Endothelial cell of umbilical vein (primary cell): ENCODE data around the gene C5AR1. TPM values are rescaled to one million over a fixed set of nuclear protein-coding genes. Genes with fewer than 3 reads are reported as not detected.
A peak's percentile ranks its signal among the peaks of the same experiment; 100 is the strongest.
"Not testable (repeated sequence)": the region's sequence is repeated elsewhere in the genome, so short reads cannot be mapped to it uniquely, and the experiment has no call there.

Source experiments
- BruUV-seq: library from RNA; stranded (reverse); fragments of 400-500 nt; replicated peaks from 2 replicates; lab custom pipeline; 2021; lab: Mats Ljungman, UMichigan
- CTCF ChIA-PET: fragments of 300-600, 350-600 bp; sonication (Branson Sonifier 250); formaldehyde crosslinking; loops from one replicate; lab custom pipeline; 2021; ENCODE audit warnings: antibody characterized with exemption, inconsistent platforms; lab: Charles Lee
- POLR2A ChIA-PET: fragments of 300-600, 350-600 bp; sonication (Branson Sonifier 250); formaldehyde crosslinking; loops from one replicate; lab custom pipeline; 2021; ENCODE audit warnings: antibody characterized with exemption, inconsistent platforms; lab: Charles Lee
- DNase-seq: peaks from one replicate; pipeline ENCODE4 v3.0.0-alpha.2; 2011; ENCODE audit warnings: low read depth, low spot score
- FAIRE-seq: peaks from 2 replicates; lab custom pipeline; 2011; peaks lifted over from hg19 to GRCh38; lab: Jason Lieb, UNC
- H2AFZ ChIP-seq: 2 replicates; pipeline ENCODE4 v1.6.0; 2012; ENCODE audit warnings: low read depth, low read length, control low read depth, inconsistent platforms
- H3K27ac ChIP-seq: 2 replicates; pipeline ENCODE4 v1.5.1; 2011; ENCODE audit warnings: low read depth, mild to moderate bottlenecking, control low read depth, low read length, moderate library complexity; ENCODE audit not compliant: insufficient read depth
- H3K27me3 ChIP-seq, 2 experiments: 2 replicates each; pipeline versions ENCODE4 v1.6.0 to v1.6.1; 2011; ENCODE audit warnings: low read length in 2 of 2, mixed read lengths in 1 of 2; ENCODE audit not compliant: control insufficient read depth in 2 of 2, insufficient read depth in 2 of 2
- H3K36me3 ChIP-seq, 2 experiments: 2 replicates in 1 of 2; 3 replicates in 1 of 2; pipeline ENCODE4 v1.5.1; 2011; ENCODE audit warnings: low read length in 2 of 2, mild to moderate bottlenecking in 1 of 2, moderate library complexity in 1 of 2; ENCODE audit not compliant: control insufficient read depth in 2 of 2, insufficient read depth in 2 of 2; ENCODE audit errors: extremely low read depth in 1 of 2
- H3K4me1 ChIP-seq: 3 replicates; pipeline ENCODE4 v1.5.1; 2011; ENCODE audit warnings: mild to moderate bottlenecking, low read length; ENCODE audit not compliant: control insufficient read depth, insufficient read depth; ENCODE audit errors: extremely low read depth
- H3K4me2 ChIP-seq: 2 replicates; pipeline ENCODE4 v1.6.1; 2011; ENCODE audit warnings: low read length, control low read depth, mixed read lengths; ENCODE audit not compliant: insufficient read depth
- H3K4me3 ChIP-seq, 3 experiments: fragments of 200-600 bp in 1 of 3; sonication (generic), shearing (Covaris generic) in 1 of 3; replicated peaks in 1 of 3; 2 replicates each; pipeline ENCODE4 v1.5.1; 2011 to 2016; ENCODE audit warnings: control low read depth in 3 of 3, low read length in 3 of 3, mild to moderate bottlenecking in 2 of 3, inconsistent platforms in 1 of 3, low read depth in 1 of 3, moderate library complexity in 1 of 3; ENCODE audit not compliant: insufficient read depth in 1 of 3
- H3K79me2 ChIP-seq: 2 replicates; pipeline ENCODE4 v1.6.0; 2012; ENCODE audit warnings: low read length, inconsistent platforms; ENCODE audit not compliant: control insufficient read depth, insufficient read depth
- H3K9ac ChIP-seq: replicated peaks from 2 replicates; pipeline ENCODE3; 2011; ENCODE audit warnings: low read length, control low read depth; ENCODE audit not compliant: insufficient read depth; ENCODE audit errors: extremely low read depth
- H3K9me1 ChIP-seq: replicated peaks from 3 replicates; pipeline ENCODE4 v1.6.0; 2011; ENCODE audit warnings: mild to moderate bottlenecking, low read length; ENCODE audit not compliant: control insufficient read depth, insufficient read depth; ENCODE audit errors: extremely low read depth
- H3K9me3 ChIP-seq: replicated peaks from 2 replicates; pipeline ENCODE4 v1.5.1; 2012; ENCODE audit warnings: low read length, inconsistent platforms; ENCODE audit not compliant: control insufficient read depth, insufficient read depth
- H4K20me1 ChIP-seq: replicated peaks from 2 replicates; pipeline ENCODE3; 2011; ENCODE audit warnings: mild to moderate bottlenecking, low read length; ENCODE audit not compliant: control insufficient read depth, insufficient read depth; ENCODE audit errors: extremely low read depth
- EZH2 ChIP-seq: IDR thresholded peaks from 2 replicates; pipeline ENCODE4 v1.6.1; 2012; ENCODE audit warnings: borderline replicate concordance, low read depth, mild to moderate bottlenecking, moderate library complexity, low read length, inconsistent platforms; ENCODE audit not compliant: severe bottlenecking
- FOS ChIP-seq: IDR thresholded peaks from 2 replicates; pipeline ENCODE4 v1.6.1; 2011; ENCODE audit warnings: mild to moderate bottlenecking, low read length, moderate library complexity, borderline replicate concordance; ENCODE audit not compliant: insufficient read depth
- GATA2 ChIP-seq: IDR thresholded peaks from 2 replicates; pipeline ENCODE4 v1.7.0; 2011; ENCODE audit warnings: low read depth, mild to moderate bottlenecking, moderate library complexity, mixed read lengths, low read length; ENCODE audit not compliant: insufficient read length, insufficient read depth
- JUN ChIP-seq: IDR thresholded peaks from 2 replicates; pipeline ENCODE4 v1.6.1; 2011; ENCODE audit warnings: borderline replicate concordance, low read depth; ENCODE audit not compliant: insufficient read length, insufficient read depth
- MAX ChIP-seq: IDR thresholded peaks from 2 replicates; pipeline ENCODE4 v1.6.1; 2011; ENCODE audit not compliant: insufficient read depth, insufficient read length
- MYC ChIP-seq: IDR thresholded peaks from one replicate; pipeline ENCODE4 v1.6.1; 2011; ENCODE audit warnings: mild to moderate bottlenecking, low read depth, low read length
- POLR2A ChIP-seq: IDR thresholded peaks from 2 replicates; pipeline ENCODE4 v1.6.1; 2012; ENCODE audit warnings: low read depth, mild to moderate bottlenecking, control low read depth, low read length
- POLR2AphosphoS5 ChIP-seq: IDR thresholded peaks from 2 replicates; pipeline ENCODE4 v1.6.1; 2012; ENCODE audit warnings: low read depth, mild to moderate bottlenecking, control low read depth, low read length, moderate library complexity; ENCODE audit not compliant: insufficient read depth
- dilution Hi-C: fragments of 300-500 bp; cut with MboI; formaldehyde crosslinking; loops from one replicate; pipeline ENCODE4 v1.15.0; 2019; ENCODE audit warnings: low sequenced_read_pairs; ENCODE audit not compliant: extremely low pct_ligation_motif_present
- intact Hi-C: fragments of 100-400 bp; cut with micrococcal nuclease; formaldehyde crosslinking; loops from one replicate; pipeline ENCODE4 v1.10.0; 2022
- polyA plus RNA-seq, 4 experiments: library from polyadenylated mRNA; depleted of rRNA in 3 of 4; stranded (reverse) in 3 of 4; unstranded in 1 of 4; fragments of >200 nt; gene quantifications; 2 replicates each; pipeline versions ENCODE4 v1.2.1 to v1.2.3, GENCODE V29; 2011 to 2012; ENCODE audit warnings: missing spikeins in 1 of 4
- total RNA-seq: library from RNA; stranded (reverse); gene quantifications from 2 replicates; pipeline ENCODE4 v1.2.3, GENCODE V29; 2021
- TF ChIP-seq, protein P1 (sequence below), 2 donors: IDR thresholded peaks; 1 replicate in 1 of 2; 2 replicates in 1 of 2; pipeline ENCODE4 v1.5.1; 2011; ENCODE audit warnings: low read length in 2 of 2, mild to moderate bottlenecking in 2 of 2, moderate library complexity in 2 of 2, control low read depth in 1 of 2, inconsistent platforms in 1 of 2, low read depth in 1 of 2; ENCODE audit not compliant: insufficient read depth in 1 of 2; ENCODE audit errors: extremely low read depth in 1 of 2

The C5AR1 gene
- total and polyA plus RNA-seq, 2 donors (not counting 3 experiments of a cell fraction or from before 2014, with no cell fraction given), result 0.11 to 0.49 TPM

DNA sequence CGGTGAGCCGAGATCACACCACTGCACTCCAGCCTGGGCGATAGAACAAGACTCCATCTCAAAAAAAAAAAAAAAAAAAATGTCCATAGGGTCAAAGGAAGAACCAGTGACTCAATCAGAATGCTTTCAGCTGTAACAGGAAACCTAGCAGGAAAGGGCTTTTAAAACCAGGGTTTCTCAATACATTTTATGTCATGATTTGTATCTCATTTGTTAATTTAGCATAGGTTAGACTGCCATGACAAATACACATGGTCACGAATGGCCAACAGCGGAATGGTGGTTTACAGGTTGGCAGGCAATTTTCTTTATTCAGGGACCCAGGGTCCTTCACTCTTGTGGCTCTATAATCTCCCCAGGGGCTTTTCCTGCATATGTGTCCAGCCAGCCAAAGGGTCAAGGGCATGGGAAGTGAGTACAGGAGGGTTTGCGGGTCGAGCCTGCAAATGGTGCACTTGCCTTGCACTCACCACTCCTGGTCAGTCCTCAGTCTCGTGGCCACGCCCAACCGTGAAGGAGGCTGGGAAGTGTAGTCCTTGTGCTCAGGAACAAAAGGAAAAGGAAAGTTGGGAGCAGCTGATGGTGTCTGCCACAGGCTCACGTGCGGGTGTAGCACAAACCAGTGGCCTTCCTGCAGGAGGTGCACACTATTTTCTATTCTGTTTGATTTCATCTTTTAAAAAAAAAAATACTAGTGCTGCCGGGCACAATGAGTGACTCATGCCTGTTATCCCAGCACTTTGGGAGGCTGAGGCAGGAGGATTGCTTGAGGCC is 54.3 kb downstream of the C5AR1 start:
- DNase-seq, result peak; percentile 85
- no TSS peak for BruUV-seq
- peaks cover 19% of the 10 kb centered on the region for H3K4me1 ChIP-seq
- peak; percentile 88 for FAIRE-seq
- no peaks in the 10 kb centered on the region for H3K9me1 ChIP-seq
- H4K20me1 ChIP-seq, result no peaks in the 10 kb centered on the region
- intact Hi-C loops, result loop anchor here (1.0 kb wide), 1 partner anchor 15 kb away; the partner anchor contains the start of gene DHX34
- H3K9ac ChIP-seq, result no peak overlapping the region
- H3K27ac ChIP-seq, result peak overlapping the region; percentile 64
- POLR2A ChIA-PET, result no interaction called here
- CTCF ChIA-PET, result interaction anchor here (0.6 to 2.3 kb wide), 3 partner anchors 15 to 270 kb away, joined by 3 to 11 read pairs (median 5); partner anchors contain the start of gene DHX34
- no peaks in the 10 kb centered on the region for H3K79me2 ChIP-seq
- no peaks in the 10 kb centered on the region for H3K27me3 ChIP-seq
- H3K4me3 ChIP-seq, result no peak overlapping the region
- no peaks in the 10 kb centered on the region for H3K9me3 ChIP-seq
- dilution Hi-C loops, result no loop called here
- TF ChIP-seq POLR2A (no peak), JUN (peak; percentile 13), MAX (peak; percentile 52), FOS (peak; percentile 68), POLR2AphosphoS5 (no peak), MYC (peak; percentile 62), GATA2 (peak; percentile 11), EZH2 (no peak)
- TF ChIP-seq, protein P1, sequence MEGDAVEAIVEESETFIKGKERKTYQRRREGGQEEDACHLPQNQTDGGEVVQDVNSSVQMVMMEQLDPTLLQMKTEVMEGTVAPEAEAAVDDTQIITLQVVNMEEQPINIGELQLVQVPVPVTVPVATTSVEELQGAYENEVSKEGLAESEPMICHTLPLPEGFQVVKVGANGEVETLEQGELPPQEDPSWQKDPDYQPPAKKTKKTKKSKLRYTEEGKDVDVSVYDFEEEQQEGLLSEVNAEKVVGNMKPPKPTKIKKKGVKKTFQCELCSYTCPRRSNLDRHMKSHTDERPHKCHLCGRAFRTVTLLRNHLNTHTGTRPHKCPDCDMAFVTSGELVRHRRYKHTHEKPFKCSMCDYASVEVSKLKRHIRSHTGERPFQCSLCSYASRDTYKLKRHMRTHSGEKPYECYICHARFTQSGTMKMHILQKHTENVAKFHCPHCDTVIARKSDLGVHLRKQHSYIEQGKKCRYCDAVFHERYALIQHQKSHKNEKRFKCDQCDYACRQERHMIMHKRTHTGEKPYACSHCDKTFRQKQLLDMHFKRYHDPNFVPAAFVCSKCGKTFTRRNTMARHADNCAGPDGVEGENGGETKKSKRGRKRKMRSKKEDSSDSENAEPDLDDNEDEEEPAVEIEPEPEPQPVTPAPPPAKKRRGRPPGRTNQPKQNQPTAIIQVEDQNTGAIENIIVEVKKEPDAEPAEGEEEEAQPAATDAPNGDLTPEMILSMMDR (IDR thresholded peaks at IDR 0.05; ENCODE audit: extremely low read depth in 1 of 2, insufficient read depth in 1 of 2, low read depth in 1 of 2, low read length in 2 of 2), result no peak
- peaks cover 7 to 25% of the 10 kb centered on the region in 2 experiments for H3K36me3 ChIP-seq
- H3K4me2 ChIP-seq, result peak overlapping the region; percentile 69
- H2AFZ ChIP-seq, result peak overlapping the region; percentile 15

GRCh38 chr19:47365455-47365854 is 55.8 kb downstream of the C5AR1 start:
- H3K79me2 ChIP-seq, H3K4me2 ChIP-seq, H3K27me3 ChIP-seq, POLR2A ChIA-PET, H3K9me3 ChIP-seq, H3K4me3 ChIP-seq, BruUV-seq, H3K27ac ChIP-seq, H3K9me1 ChIP-seq, FAIRE-seq, dilution Hi-C loops, H3K9ac ChIP-seq, intact Hi-C loops, H2AFZ ChIP-seq, H4K20me1 ChIP-seq, DNase-seq: not testable (repeated sequence)
- CTCF ChIA-PET, result interaction anchor here (0.6 to 2.3 kb wide), 2 partner anchors 17 to 68 kb away, joined by 3 to 11 read pairs; partner anchors contain the start of gene DHX34
- H3K4me1 ChIP-seq, result peaks cover 19% of the 10 kb centered on the region
- H3K36me3 ChIP-seq, result peaks cover 11 to 27% of the 10 kb centered on the region in 2 experiments
